GM04504 (cell line): Measurements from ENCODE around the gene RBMS1.
A peak's percentile ranks its signal among the peaks of the same experiment; 100 is the strongest.

ENCODE experiments used
- DNase-seq: peaks from one replicate; pipeline ENCODE4 v3.0.0-alpha.2; 2012; ENCODE audit warnings: low read depth

The RBMS1 gene

DNA sequence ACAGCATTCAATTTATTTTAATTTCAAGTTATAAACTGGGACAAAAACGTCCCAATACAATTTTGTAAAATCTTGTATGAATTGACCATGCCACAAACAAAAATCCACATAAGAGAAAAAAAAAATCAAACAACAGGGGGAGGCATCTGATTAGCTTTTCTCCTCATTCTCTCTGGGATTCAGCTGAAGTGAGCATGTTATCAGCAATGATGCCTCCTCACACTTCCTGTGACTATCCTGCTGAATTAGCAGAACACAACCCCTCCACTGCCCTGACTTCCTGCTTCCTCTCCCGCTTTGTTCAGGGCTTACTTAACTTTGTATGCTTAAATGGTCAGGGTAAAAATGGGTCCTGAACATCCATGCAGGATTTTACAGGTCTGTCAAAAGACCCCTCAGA lies 161.3 kb downstream of the RBMS1 start:
- no peak for DNase-seq

DNA sequence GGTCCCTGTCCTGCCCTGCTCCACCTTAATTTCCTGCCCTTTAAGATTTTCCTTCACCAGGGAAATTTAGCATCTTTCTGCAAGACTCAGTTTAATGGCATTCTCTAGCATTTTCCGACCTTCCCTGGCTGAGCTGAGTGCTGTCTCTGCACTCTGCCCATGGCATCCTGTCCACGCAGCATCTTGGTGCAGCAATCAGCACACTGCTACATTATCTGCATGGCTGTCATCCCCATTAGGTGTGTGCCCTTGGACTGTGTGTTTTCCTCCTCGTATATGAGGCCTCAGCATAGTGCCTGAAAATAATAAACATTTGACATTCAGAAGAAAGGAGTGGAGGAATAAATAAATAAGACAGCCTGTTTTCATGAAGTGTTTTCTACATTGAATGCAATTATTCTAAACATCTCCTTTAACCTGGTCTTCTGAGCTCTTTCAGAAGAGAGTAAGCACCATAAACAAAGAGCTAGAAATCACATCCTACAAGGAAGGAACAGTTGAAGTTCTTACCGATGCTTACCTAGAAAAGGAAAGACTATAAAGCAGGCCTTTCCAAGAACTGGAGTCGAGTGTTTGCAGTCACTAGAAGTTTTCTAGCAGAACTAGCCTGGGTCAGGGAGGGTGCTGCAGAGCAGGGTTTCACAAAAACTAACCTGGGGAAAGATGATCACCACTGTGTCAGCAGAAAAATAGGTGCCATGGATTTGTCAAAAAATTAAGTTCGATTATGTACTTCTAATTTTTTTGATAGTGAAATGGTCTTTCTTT lies 162.2 kb downstream of the RBMS1 start:
- DNase-seq = no peak

DNA sequence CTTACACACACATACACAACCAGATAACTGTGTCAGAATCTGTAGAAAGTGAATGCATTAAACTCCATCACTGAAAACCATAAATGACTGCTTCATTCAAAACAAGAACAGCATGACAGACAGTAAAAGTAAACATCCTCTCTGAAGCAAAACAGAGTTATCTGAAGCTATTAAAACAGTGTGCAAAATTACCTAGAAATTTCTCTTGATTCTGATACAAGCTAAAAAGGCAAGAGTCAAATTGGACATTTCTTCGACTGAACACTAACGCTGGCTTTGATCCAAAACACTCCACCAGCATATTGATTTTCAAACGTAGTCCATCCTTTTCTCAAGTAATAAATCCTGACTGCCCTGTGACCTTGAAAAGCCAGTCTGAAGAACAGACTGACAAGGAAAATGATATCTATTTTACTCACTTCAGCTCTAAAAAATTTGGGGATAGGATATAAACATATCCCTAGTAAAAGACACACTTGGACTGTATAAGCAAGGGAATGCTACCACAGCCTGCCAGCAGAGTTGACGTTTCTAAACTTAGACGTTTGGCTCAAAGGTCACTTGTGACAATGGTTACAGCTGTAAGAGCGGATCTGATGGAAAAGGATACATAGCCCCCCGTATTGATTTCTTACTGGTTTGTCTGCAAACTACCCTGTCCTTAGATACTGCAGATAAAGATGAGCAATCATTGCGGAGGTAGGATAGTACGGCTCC lies 164.6 kb downstream of the RBMS1 start:
- no peak for DNase-seq

DNA sequence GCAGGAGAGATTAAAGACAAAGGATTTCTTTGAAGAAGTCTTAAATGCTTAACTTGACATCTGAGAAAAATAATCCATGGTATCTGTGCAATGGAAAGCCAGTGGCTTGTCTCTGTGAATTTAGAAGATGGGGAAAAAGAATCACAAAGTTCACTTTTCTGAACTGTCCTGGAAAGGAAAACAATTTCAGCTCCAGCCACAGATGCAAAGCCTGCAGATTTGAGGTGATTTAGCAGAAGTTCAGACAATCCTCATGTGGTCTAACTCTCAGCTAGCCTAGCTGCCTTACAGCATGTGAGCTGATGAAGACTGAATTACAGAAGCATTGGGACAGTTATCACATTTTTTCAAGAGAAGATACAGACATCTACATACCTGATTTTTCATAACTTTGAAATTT lies 166.8 kb downstream of the RBMS1 start:
- no peak for DNase-seq

DNA sequence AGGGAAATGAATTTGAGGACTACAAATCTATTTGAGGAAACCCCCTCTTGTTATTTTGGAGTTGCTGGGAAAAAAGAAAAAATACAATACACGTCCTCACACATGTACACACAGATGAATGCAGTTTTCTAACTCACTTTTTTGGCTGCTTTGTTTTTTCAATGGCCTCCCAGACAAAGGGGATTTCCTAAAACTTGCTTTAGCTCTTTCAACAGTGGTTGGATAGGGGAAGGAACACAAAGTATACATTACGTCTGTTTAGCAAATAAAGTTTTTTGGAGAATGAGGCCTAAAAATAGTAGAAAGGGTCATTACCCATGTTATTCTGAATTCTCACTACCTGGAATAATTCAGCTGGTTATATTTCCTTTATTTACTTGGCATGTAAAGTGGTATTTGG lies 168.2 kb downstream of the RBMS1 start:
- DNase-seq = no peak

DNA sequence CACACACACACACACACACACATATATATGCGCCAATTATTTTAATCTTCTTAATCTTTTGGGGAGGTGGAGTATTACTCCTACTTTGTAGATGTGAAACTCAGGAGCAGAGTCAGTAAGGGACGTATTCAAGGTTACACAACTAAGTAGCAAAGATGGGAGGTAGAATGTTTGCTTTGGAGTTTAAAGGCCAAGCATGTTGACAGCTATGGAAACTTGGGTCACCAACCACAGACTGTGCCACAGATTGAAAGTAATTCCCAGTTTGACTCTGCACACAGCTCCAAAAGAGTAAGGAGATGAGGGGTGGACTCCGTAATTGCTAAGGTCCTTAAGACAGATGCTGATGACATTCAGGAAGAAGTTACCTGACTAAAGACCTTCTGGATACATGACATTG lies 168.7 kb downstream of the RBMS1 start:
- no peak for DNase-seq

DNA sequence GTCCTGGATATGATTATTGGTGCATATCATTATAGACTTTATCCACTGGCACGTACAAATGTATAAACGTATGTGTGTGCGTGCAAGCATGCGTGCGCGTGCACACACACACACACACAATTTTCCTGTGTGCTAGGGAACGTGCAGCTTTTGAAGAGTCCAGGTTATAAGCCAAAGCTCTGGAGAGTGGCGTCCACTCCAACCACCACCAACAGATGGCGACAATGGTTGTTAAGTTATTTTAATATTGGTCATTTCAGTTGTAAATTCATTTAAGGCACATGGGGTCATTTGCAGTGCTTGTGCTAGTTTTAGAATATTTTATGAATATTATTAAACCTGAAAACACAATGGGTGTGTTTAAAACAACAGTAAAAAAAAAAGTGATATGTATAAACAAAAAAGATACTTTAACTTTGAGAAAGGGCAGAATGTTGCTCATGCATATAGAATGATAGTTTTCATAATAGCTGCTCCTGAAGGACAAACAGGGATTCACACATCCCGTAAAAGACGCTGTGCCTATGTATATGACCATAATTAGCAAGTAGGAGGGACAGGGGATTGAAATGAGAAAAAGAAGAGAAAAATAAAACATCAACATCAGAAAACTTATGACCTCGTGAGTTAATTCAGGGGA lies 169.3 kb downstream of the RBMS1 start:
- DNase-seq = no peak

DNA sequence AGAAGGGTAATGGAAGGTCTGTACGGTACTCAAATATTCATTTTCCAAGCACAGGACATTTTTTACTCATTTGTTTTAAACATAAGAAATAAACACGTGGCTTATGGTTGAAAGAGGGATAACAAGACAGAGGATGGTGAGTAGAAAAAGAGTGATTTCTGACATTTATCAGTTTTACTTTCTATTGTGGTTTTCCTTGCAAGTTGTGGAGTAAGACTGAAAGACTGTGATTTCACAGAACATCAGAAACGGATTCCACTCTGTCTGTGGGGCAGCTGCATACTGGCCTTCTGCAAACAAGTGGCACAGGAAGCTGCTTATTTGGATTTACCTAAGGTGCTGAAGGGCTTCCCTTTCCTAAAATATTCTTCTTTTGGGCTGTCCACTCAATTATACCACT lies 171.3 kb downstream of the RBMS1 start:
- no peak for DNase-seq

DNA sequence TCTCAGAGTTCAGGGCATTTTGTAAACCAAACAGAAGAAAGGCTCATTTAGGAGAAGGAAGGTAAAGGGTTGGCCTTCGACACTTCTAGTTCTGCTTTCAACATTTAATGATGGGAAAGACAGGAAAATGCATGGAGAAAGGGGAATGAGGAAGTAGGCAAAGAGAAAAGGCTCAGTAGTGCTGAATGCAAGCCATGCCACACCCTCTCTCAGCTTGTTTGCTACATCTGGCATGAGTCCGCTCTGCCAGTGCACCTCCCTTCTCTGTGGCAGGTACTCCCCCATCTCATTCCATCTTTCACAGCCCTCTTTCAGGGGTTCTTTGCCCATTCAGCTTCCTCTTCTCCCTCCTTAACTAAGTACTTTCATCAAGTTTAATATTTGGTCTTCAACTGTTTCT lies 172.6 kb downstream of the RBMS1 start:
- DNase-seq = no peak

DNA sequence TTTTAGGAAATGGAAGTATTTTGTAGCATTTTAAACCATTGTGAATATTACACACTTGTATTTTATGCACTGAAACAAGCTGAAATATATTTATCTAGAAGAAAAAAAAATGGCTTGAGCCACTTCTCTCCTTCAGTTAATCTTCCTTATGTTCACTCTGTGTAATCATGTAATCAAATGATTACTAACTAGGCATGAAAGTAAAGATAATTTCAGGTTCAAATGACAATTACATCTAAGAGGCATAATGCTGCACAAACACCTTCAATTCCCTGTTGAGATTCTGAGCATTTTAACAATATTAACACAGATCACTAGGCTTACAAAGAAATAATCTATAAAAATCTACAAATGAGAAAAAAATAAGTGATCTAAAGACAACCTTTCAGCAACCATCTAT lies 173.9 kb downstream of the RBMS1 start:
- no peak for DNase-seq

DNA sequence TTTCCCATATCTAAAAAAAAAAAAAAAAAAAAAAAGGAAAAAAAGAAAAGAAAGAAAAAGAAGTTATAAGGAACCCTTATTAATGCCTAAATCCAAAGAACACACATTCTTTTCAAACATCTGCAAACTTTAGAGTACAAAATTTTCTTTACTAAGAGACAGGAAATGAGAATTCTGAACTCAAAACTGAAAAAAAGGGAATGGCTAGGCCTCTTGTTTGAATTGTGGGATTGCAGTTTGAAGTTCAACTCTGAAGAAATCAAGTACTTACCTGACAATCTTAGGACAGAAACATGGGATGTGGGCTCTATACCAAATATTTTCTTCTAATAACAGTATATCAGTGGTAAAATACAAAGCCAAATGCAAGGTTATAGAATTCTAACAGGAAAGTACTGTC lies 175.4 kb downstream of the RBMS1 start:
- no peak for DNase-seq

DNA sequence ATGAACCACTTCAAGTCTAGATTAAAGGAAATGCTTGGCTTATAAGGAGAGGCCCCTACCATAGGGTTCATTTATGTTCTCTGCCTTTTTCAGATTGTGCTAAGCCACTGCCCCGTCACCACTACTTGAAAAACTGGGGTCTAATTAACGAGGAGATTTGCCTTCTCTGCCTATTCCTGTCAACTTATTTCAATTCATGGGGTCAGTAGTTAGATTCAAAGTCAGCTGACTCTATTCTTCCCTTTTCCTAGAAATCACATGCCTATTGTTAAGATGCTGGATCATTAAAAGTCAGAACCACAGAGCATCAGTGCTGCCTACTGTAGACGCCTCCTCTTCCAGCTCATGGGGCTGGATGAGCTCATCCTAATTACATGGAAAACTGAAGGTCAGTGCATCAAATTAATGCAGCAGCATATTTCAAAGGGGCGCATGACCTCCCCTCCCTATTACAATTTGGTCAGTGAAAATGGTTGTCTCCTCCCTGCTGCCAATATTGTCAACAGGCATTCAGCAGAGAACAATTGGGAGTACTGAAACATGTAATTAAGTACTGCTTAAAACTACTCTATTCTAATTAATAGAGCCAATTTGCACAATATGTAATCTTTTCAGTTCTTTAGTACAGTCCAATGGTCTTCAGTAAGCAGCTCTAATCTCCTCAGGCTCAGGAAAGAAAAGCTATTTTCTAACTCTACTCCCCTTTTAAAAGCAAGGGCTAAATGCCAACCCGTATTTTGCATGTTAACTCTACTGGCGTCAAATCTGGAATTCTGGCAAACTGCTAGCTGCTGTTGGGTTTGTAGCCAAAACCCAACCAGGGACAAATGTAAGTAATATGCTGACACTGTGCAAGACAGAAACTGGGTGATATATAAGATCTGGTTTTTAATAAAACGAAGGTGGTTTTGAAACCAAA lies 176.2 kb downstream of the RBMS1 start:
- no peak for DNase-seq

DNA sequence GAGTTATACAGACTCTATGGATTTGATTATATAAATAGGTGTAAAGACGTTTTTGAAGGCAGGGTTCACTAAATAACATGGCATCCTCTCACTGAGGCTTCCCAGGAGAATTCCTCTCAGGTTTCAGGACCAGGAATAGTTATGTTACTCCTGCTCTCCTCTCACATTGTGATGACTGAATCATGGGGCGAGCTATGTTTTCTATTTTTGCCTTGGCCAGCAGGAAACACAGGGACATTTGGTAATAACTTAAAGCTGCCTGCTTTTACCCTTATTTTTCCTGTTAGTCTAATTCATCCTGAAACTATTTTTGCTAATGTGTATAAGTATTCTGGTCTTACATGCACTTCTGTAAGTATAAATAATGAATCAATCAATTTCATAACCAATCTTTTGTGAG lies 178.3 kb downstream of the RBMS1 start:
- no peak for DNase-seq

DNA sequence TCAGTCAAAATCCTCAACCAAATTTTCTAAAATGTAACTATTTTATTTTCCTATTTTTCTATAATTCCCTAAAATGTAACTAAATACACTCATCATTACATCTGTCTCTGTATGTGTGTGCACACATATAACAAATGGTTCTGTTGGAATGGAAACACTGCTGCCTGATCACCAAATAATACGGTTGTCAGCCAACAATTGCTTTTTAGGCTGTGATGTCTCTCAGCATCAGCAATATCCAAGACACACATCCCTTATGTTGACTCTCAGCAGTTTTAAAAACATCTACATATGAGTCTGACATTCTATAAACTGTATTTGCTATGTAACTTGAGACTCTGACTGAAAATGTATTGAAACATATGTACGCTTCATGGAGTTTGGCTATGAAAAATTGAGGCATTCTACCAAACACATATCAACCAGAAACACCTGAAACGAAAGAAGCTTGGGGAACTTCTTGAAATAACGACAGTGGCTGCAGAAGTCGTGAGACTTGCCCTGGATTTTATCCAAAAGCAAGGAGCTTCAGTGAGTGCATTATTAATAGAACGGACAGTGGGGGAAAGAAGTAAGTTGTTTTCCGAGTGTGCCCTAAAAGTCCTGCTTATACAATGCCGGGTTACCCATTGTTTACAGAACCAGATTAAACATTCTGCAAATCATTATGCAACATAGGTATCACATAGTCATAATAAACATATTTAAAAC lies 183.3 kb downstream of the RBMS1 start:
- DNase-seq = no peak

DNA sequence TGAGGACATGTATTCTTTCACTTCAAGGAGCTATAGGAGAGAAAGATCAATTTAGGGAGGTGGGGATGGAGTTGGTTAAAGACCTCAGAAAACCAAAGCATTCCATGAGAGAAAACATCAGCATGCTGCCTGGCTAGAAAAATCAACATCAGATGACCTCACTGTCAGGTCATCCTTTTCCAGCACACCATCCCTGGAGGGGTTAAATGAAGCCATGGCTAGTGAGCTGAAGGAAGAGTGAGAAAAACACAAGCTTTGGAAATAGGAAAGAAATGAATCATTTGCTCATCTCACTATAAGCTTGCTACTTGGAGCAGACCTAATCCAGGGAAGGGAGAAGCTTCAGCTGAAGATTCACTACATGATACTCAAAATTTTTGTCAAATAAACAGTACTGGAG lies 184.0 kb downstream of the RBMS1 start:
- DNase-seq = no peak

DNA sequence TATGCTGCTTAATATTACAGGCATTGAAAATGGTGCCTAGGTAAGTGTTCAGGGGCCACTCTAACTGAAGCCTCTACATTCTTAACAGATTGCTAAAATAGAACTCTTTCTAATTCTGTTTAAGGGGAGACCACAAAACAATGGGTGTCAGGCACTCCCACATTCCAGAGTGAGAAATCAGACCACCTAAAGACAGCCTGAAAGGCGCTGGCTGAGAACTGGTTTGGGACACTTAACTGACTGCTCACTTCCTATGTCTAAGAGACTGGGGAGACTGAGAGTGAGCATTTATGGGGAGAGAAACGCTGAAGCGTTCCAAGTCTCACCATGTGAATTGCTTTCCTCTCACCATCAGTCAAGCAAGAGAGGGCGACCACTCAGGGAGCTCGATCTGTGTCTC lies 184.7 kb downstream of the RBMS1 start:
- DNase-seq = no peak

DNA sequence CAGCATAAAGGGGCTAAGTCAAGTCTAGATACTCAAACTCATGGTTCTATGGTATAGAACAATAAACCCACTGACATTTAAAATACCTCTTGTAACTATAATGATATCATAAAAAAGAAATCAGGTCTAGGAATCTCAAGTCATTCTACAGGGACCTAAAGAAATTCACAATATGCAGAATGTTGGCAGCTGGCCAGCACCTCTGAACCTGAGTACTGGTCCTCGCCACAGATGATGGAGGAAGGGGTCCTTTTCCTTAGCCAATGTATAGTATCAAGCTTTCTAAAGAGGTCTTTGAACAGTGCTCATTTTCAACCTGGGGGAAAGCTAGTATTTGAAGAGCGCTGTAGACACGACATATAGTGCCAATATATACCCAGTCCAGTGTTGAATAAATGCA lies 185.1 kb downstream of the RBMS1 start:
- DNase-seq = no peak

DNA sequence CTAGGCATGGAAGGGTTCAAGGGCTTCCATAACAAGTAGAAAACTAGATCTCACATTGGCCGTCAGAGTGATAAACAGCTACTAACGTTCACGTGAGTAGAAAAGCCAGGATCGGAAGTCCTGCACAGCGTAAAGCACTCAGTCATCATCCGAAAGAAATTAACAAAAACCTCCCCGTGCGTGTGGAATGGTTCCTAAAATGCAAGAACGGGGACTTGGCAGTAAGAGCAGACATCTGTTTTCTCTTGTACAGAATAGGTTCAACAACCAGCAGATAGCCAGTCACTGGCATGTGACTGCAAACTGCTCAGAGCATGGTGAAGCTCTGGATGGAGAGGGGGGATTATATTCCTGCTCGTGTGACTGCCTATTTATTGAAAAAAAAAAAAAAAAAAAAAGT lies 186.6 kb downstream of the RBMS1 start:
- peak; percentile 98 for DNase-seq

DNA sequence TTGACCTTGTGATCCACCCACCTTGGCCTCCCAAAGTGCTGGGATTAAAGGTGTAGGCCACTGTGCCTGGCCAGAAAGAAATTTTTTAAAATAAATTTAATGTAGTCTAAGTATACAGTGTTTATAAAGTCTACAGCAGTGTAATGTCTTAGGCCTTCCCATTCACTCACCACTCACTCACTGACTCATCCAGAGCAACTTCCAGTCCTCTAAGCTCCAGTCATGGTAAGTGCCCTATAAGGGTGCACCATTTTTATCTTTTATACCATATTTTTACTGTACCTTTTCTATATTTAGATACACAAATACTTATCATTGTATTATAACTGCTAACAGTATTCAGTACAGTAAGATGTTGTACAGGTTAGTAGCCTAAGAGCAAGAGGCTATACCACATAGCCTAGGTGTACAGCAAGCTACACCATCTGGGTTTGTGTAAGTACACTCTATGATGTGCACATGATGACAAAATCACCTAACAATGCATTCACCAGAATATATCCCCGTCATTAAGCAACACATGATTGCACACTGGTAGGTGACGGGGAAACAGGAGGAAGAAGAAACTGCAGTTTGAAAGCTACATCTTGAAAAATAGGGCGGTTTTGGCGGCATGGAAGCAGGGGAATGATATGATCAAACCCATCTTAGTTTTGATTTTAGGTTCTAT lies 188.4 kb downstream of the RBMS1 start:
- no peak for DNase-seq

DNA sequence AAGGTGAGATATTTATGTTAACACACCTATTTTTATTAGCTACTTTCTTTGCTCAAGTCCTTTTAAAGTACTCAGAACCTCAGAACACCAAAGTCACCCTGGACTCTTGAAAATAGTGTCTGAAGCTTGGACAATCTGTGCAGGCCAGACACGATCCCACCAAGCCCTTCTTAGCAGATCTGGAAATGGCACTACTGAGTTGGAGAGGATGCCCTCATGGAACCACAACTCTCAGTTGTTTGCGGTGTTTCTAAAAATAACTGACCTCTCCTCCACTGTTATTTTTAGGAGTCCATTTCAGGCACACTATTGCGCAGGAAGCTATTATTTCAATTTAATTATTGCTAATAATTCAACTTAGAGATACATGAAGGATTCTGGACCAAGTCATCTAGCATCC lies 190.1 kb downstream of the RBMS1 start:
- DNase-seq = no peak

DNA sequence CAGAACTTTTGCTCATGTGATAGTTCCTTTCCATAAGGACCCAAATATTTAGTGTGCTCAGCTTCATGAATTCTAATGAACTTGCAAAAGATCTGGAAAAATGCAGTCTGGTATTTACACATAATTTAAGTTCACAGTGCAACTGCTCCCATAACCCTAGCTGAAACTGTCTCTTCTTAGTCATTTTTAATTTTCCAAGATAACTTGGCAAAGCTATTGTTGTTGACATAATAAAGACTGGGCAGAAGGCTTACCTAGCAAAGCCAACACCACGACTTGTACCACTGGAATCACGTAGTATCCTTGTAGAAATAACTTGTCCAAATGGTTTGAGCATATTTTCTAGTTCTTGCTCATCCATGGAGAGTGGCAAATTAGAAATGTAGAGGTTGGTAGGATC lies 190.5 kb downstream of the RBMS1 start:
- DNase-seq = no peak
